Breast epithelium (tissue), 3 donors: Measurements from ENCODE around the gene MORF4L1.

Source experiments
- POLR2AphosphoS5 ChIP-seq, 3 donors: sonication (generic); formaldehyde crosslinking; IDR thresholded peaks; one replicate each; pipeline ENCODE4 v1.6.1; 2017; ENCODE audit warnings: antibody characterized with exemption in 3 of 3
- TF ChIP-seq, protein P1 (sequence below), 3 donors: fragments of 450-650 bp; IDR thresholded peaks; one replicate each; pipeline ENCODE4 v1.5.1; 2016 to 2017; ENCODE audit warnings: antibody characterized with exemption in 3 of 3, mild to moderate bottlenecking in 3 of 3, moderate library complexity in 3 of 3

DNA sequence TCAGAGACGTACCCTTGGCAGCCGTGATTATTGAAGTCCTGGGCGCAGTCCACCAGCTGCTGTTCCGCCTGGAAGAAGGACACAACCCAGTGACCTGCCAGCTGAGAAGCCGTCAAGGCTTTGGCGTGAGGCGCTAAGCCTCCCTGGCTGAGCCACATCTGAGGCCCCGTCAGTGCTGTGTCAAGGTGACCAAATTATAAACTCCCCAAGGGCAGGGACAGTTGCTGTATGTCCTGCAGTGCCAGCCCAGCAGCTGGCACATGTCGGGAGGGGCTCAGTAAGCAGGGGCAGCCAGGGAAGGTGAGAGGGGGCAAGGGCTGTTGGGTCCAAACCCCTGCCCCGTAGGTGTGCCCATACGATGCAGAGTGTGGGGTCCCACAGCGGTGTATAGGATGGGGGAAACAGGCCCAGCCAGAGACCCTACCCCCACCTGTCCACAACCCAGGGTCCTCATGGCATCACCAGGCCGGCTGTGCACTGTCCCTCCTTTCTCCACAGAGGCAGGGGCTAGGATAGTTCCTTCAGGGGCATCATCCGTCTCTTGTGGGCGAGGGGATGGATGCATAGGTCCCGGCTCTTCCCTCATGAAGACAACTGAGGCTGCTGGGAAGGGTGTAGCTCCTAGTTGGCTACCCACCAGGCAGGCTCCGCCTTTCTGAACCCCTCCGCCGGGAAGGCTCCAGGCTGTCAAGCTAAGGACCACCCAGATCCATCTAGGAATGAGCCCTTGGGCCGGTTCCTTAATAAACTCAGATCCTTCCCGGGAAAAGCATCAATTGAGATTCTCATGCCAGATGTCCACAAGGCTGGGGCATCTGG, 59.0 kb downstream of the MORF4L1 start:
- TF ChIP-seq, protein P1, sequence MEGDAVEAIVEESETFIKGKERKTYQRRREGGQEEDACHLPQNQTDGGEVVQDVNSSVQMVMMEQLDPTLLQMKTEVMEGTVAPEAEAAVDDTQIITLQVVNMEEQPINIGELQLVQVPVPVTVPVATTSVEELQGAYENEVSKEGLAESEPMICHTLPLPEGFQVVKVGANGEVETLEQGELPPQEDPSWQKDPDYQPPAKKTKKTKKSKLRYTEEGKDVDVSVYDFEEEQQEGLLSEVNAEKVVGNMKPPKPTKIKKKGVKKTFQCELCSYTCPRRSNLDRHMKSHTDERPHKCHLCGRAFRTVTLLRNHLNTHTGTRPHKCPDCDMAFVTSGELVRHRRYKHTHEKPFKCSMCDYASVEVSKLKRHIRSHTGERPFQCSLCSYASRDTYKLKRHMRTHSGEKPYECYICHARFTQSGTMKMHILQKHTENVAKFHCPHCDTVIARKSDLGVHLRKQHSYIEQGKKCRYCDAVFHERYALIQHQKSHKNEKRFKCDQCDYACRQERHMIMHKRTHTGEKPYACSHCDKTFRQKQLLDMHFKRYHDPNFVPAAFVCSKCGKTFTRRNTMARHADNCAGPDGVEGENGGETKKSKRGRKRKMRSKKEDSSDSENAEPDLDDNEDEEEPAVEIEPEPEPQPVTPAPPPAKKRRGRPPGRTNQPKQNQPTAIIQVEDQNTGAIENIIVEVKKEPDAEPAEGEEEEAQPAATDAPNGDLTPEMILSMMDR (IDR thresholded peaks at IDR 0.05), result no peak
- no peak for TF ChIP-seq POLR2AphosphoS5 (IDR thresholded peaks at IDR 0.05)
